Kidney epithelial cell (primary cell): ENCODE results near the gene ARF1. TPM values are rescaled to one million over a fixed set of nuclear protein-coding genes. Genes with fewer than 3 reads are reported as not detected.

ENCODE experiments used
- DNase-seq: peaks from one replicate; pipeline ENCODE4 v3.0.0-alpha.2; 2010; ENCODE audit warnings: low read depth
- H3K27me3 ChIP-seq: 2 replicates; pipeline ENCODE4 v1.6.0; 2011; ENCODE audit warnings: low read length; ENCODE audit not compliant: control insufficient read depth, insufficient read depth
- H3K36me3 ChIP-seq: 2 replicates; pipeline ENCODE4 v1.5.1; 2011; ENCODE audit warnings: low read length; ENCODE audit not compliant: control insufficient read depth, insufficient read depth
- H3K4me3 ChIP-seq: 2 replicates; pipeline ENCODE4 v1.5.1; 2011; ENCODE audit warnings: low read depth, mild to moderate bottlenecking, control low read depth, low read length
- CTCF ChIP-seq: IDR thresholded peaks from 2 replicates; pipeline ENCODE4 v1.5.1; 2011; ENCODE audit warnings: mild to moderate bottlenecking, moderate library complexity, low read length, control low read depth, inconsistent platforms; ENCODE audit not compliant: insufficient read depth, poor library complexity, severe bottlenecking
- total RNA-seq: library from RNA; depleted of rRNA; stranded (reverse); fragments of >200 nt; gene quantifications from 2 replicates; pipeline ENCODE4 v1.2.3, GENCODE V29; 2015

Gene ARF1
- total RNA-seq, 1 donor from 2014 or later, result 479 TPM

GRCh38 chr1:228099331-228099732 lies 16.8 kb downstream of the ARF1 start:
- DNase-seq, result no peak
- no peak for TF ChIP-seq CTCF
- no peak overlapping the region for H3K4me3 ChIP-seq
- no peaks in the 10 kb centered on the region for H3K27me3 ChIP-seq
- H3K36me3 ChIP-seq, result peaks cover 5% of the 10 kb centered on the region

GRCh38 chr1:228100822-228101613 lies 18.5 kb downstream of the ARF1 start:
- no peak overlapping the region for H3K4me3 ChIP-seq
- H3K36me3 ChIP-seq, result peaks cover 5% of the 10 kb centered on the region
- no peak for DNase-seq
- no peak for TF ChIP-seq CTCF
- H3K27me3 ChIP-seq, result no peaks in the 10 kb centered on the region

GRCh38 chr1:228101614-228101993 lies 19.1 kb downstream of the ARF1 start:
- TF ChIP-seq CTCF, result no peak
- peak overlapping the region; percentile 95 for H3K4me3 ChIP-seq
- DNase-seq, result no peak
- H3K36me3 ChIP-seq, result peaks cover 5% of the 10 kb centered on the region
- H3K27me3 ChIP-seq, result no peaks in the 10 kb centered on the region

GRCh38 chr1:228101994-228102790 lies 19.7 kb downstream of the ARF1 start:
- no peak for DNase-seq
- Histone ChIP-seq H3K27me3 (no peaks in the 10 kb centered on the region), H3K36me3 (peaks cover 5% of the 10 kb centered on the region), H3K4me3 (peak overlapping the region; percentile 95)
- peak; percentile 35 for TF ChIP-seq CTCF

- peaks cover 5% of the 10 kb centered on the region for H3K36me3 ChIP-seq
- no peak for TF ChIP-seq CTCF
- H3K27me3 ChIP-seq, result no peaks in the 10 kb centered on the region
- DNase-seq, result no peak
- peak within 1 kb of the TSS; percentile 95 for H3K4me3 ChIP-seq
These were observed 20.5 kb downstream of the ARF1 start, which contains the start of gene C1orf35 for GRCh38 chr1:228102791-228103620. Gene C1orf35 (minus strand): TSS chr1:228103325. CDS start chr1:228103227, 98 bp downstream.
